Progenitor cell of endocrine pancreas (in vitro differentiated cells): Measurements from ENCODE around the gene STAP1. TPM values are rescaled to one million over a fixed set of nuclear protein-coding genes. Genes with fewer than 3 reads are reported as not detected.
"Not testable (repeated sequence)": the region's sequence is repeated elsewhere in the genome, so short reads cannot be mapped to it uniquely, and the experiment has no call there.

Source experiments
- DNase-seq: peaks from one replicate; pipeline ENCODE4 v3.0.0; 2021; ENCODE audit warnings: low spot score; ENCODE audit not compliant: unreplicated experiment
- H3K27ac Mint-ChIP-seq: 2 replicates; pipeline ENCODE4 v1.8.0; 2021; ENCODE audit warnings: mild to moderate bottlenecking, moderate library complexity, mixed read lengths
- H3K27me3 Mint-ChIP-seq: 2 replicates; pipeline ENCODE4 v1.8.0; 2021; ENCODE audit warnings: mixed read lengths
- H3K36me3 Mint-ChIP-seq: 2 replicates; pipeline ENCODE4 v1.8.0; 2022; ENCODE audit warnings: mixed read lengths; ENCODE audit not compliant: insufficient read depth
- H3K4me1 Mint-ChIP-seq: 2 replicates; pipeline ENCODE4 v1.8.0; 2021; ENCODE audit warnings: low read depth, mixed read lengths
- H3K4me3 Mint-ChIP-seq: 2 replicates; pipeline ENCODE4 v1.8.0; 2021; ENCODE audit warnings: low read depth, mild to moderate bottlenecking, moderate library complexity, mixed read lengths
- H3K9me3 Mint-ChIP-seq: 2 replicates; pipeline ENCODE4 v1.8.0; 2021; ENCODE audit warnings: low read depth, mixed read lengths
- total RNA-seq: library from RNA; stranded (reverse); gene quantifications from 2 replicates; pipeline ENCODE4 v1.2.1, GENCODE V29; 2021
- TF ChIP-seq, protein P1 (sequence below): fragments of 200-600 bp; sonication (generic); IDR thresholded peaks from one replicate; pipeline ENCODE4 v1.5.0; 2021; ENCODE audit warnings: antibody characterized with exemption, mild to moderate bottlenecking; ENCODE audit not compliant: unreplicated experiment

Gene STAP1
- total RNA-seq, 1 donor from 2014 or later = not detected

GRCh38 chr4:67635331-67635730 lies 76.8 kb downstream of the STAP1 start:
- H3K27me3 Mint-ChIP-seq = no peaks in the 10 kb centered on the region
- TF ChIP-seq, protein P1, sequence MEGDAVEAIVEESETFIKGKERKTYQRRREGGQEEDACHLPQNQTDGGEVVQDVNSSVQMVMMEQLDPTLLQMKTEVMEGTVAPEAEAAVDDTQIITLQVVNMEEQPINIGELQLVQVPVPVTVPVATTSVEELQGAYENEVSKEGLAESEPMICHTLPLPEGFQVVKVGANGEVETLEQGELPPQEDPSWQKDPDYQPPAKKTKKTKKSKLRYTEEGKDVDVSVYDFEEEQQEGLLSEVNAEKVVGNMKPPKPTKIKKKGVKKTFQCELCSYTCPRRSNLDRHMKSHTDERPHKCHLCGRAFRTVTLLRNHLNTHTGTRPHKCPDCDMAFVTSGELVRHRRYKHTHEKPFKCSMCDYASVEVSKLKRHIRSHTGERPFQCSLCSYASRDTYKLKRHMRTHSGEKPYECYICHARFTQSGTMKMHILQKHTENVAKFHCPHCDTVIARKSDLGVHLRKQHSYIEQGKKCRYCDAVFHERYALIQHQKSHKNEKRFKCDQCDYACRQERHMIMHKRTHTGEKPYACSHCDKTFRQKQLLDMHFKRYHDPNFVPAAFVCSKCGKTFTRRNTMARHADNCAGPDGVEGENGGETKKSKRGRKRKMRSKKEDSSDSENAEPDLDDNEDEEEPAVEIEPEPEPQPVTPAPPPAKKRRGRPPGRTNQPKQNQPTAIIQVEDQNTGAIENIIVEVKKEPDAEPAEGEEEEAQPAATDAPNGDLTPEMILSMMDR = no peak
- peaks cover 39% of the 10 kb centered on the region for H3K36me3 Mint-ChIP-seq
- H3K4me1 Mint-ChIP-seq = no peaks in the 10 kb centered on the region
- no peak overlapping the region for H3K4me3 Mint-ChIP-seq
- no peak for DNase-seq
- peaks cover 10% of the 10 kb centered on the region for H3K9me3 Mint-ChIP-seq
- no peak overlapping the region for H3K27ac Mint-ChIP-seq

DNA sequence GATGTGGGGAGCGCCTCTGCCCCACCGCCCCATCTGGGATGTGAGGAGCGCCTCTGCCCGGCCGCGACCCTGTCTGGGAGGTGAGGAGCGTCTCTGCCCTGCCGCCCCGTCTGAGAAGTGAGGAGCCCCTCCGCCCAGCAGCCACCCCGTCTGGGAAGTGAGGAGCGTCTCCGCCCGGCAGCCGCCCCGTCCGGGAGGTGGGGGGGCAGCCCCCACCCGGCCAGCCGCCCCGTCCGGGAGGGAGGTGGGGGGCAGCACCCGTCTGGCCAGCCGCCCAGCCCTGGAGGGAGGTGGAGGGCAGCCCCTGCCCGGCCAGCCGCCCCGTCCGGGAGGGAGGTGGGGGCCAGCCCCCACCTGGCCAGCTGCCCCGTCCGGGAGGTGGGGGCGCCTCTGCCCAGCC lies 78.5 kb downstream of the STAP1 start:
- not testable (repeated sequence) for H3K27me3 Mint-ChIP-seq, DNase-seq, H3K27ac Mint-ChIP-seq, H3K4me1 Mint-ChIP-seq, H3K4me3 Mint-ChIP-seq
- Mint-ChIP-seq H3K9me3 (peaks cover 10% of the 10 kb centered on the region), H3K36me3 (peaks cover 38% of the 10 kb centered on the region)

GRCh38 chr4:67638136-67638535 lies 79.6 kb downstream of the STAP1 start:
- Mint-ChIP-seq H3K4me1 (no peaks in the 10 kb centered on the region), H3K4me3 (no peak overlapping the region), H3K27ac (no peak overlapping the region), H3K27me3 (no peaks in the 10 kb centered on the region), H3K36me3 (peaks cover 30% of the 10 kb centered on the region), H3K9me3 (peaks cover 10% of the 10 kb centered on the region)
- DNase-seq = no peak
- TF ChIP-seq, protein P1 = no peak

DNA sequence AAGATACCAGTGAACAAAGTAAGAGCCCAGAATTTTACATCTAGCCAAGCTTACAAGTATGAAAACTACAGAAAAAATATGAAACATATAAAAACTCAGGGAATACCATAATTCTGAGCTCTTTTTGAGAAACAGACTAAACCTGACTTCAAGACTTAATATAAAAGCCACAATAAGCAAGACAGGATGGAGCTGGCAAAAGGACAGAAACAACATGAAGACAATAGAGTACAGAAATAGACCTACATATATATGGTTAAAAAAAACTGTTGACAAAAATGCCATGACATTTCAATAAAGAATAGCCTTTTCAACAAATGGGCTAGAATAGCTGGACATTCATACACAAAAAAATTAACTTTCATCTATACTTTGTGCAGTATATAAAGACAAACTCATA lies 93.0 kb downstream of the STAP1 start:
- TF ChIP-seq, protein P1 = no peak
- Mint-ChIP-seq H3K36me3 (peaks cover 39% of the 10 kb centered on the region), H3K9me3 (peaks cover 10% of the 10 kb centered on the region), H3K27me3 (no peaks in the 10 kb centered on the region), H3K4me1 (no peaks in the 10 kb centered on the region), H3K27ac (no peak overlapping the region), H3K4me3 (no peak overlapping the region)
- no peak for DNase-seq

Other genes with a start within 250 kb of the STAP1 start
- 25.2 and 26.4 TPM in 2 replicates for gene CENPC, start 13.2 kb upstream of the STAP1 start, total RNA-seq
- 85.1 and 88.9 TPM in 2 replicates for gene UBA6, start 142.4 kb downstream of the STAP1 start, total RNA-seq
- not detected in 2 replicates for gene GNRHR, start 195.7 kb downstream of the STAP1 start, total RNA-seq